Measurements from ENCODE around the gene SBK1. TPM values are rescaled to one million over a fixed set of nuclear protein-coding genes. Genes with fewer than 3 reads are reported as not detected.

The SBK1 gene
- total and polyA plus RNA-seq, 2 donors: 0.16 to 0.21 TPM

DNA sequence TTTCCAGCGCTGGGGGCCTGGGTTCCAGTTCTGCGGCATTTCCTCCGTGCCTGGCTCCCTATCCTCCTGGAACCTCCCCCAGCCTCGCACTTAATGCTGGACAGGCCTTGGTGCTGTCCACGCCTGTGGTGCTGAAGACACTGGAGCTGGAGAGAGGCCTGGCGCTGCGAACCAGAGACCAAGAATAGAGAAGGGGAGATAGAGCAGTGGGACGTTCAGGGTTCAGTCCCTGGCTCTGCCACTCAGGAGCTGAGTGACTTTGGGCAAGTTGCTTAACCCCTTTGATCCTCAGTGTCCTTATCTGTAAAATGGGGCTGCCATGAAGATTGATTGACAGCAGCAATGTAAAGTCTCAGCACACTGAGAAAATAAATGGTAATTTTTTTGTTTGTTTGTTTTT lies 11.9 kb downstream of the SBK1 start:
- WGBS: 40% methylated on average over 8 of the region's 8 CpGs
- Histone ChIP-seq H3K4me1 (ENCODE audit: insufficient read depth) (no peaks in the 10 kb centered on the region), H3K36me3 (ENCODE audit: insufficient read depth) (no peaks in the 10 kb centered on the region), H3K4me3 (ENCODE audit: low read depth, low read length) (no peak overlapping the region), H3K27ac (ENCODE audit: low read depth) (no peak overlapping the region)
- DNase-seq (ENCODE audit: extremely low spot score): no peak

- H3K36me3 ChIP-seq (ENCODE audit: insufficient read depth): no peaks in the 10 kb centered on the region
- no peak overlapping the region for H3K4me3 ChIP-seq (ENCODE audit: low read depth, low read length)
- H3K4me1 ChIP-seq (ENCODE audit: insufficient read depth): no peaks in the 10 kb centered on the region
- no peak overlapping the region for H3K27ac ChIP-seq (ENCODE audit: low read depth)
- no peak for DNase-seq (ENCODE audit: extremely low spot score)
- WGBS: 84% methylated on average over 5 of the region's 5 CpGs
Measured at GRCh38 chr16:28307936-28308335, 15.6 kb downstream of the SBK1 start.

DNA sequence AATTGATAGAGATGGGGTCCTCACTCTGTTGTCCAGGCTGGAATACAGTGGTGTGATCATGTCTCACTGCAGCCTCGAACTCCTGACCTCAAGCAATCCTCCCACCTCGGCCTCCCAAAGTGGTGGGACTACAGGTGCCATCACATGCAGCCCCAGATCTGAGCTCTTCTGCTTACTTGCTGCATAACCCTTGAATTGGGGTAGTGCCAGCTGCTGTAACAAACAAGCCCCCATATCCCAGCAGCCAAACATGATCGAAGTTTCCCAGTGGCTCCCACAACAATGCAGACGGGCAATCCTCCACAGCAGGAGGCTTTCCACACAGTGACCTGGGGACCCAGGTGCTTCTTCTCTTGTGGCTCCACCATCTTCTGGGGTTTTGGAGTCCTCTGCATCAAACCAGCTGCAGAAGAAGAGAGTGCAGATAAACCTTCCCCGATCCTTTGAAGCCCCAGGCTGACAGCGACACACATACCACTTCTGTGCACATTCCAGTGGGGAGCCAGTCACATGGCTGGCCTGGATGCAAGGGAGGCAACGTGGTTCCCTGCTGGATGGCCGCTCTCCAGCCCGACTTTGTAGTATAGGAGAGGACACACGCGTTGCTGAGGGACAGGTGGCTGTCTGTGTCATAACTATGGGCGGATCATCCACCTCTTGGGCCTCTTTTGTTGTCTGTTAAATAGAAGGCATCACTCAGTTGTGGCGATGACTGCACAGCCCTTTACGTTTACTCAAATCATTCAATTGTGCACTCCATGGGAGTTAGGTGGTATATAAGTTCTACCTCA lies 16.7 kb downstream of the SBK1 start:
- DNase-seq (ENCODE audit: extremely low spot score): no peak
- no peaks in the 10 kb centered on the region for H3K36me3 ChIP-seq (ENCODE audit: insufficient read depth)
- WGBS: 84% methylated on average over 14 of the region's 14 CpGs
- no peaks in the 10 kb centered on the region for H3K4me1 ChIP-seq (ENCODE audit: insufficient read depth)
- H3K4me3 ChIP-seq (ENCODE audit: low read depth, low read length): no peak overlapping the region
- H3K27ac ChIP-seq (ENCODE audit: low read depth): no peak overlapping the region

GRCh38 chr16:28309811-28310311 lies 17.5 kb downstream of the SBK1 start:
- H3K36me3 ChIP-seq (ENCODE audit: insufficient read depth): no peaks in the 10 kb centered on the region
- no peak overlapping the region for H3K27ac ChIP-seq (ENCODE audit: low read depth)
- no peak for DNase-seq (ENCODE audit: extremely low spot score)
- 74% methylated on average over 20 of the region's 20 CpGs for WGBS
- no peaks in the 10 kb centered on the region for H3K4me1 ChIP-seq (ENCODE audit: insufficient read depth)
- H3K4me3 ChIP-seq (ENCODE audit: low read depth, low read length): no peak overlapping the region

- Histone ChIP-seq H3K4me3 (ENCODE audit: low read depth, low read length) (no peak overlapping the region), H3K27ac (ENCODE audit: low read depth) (no peak overlapping the region), H3K36me3 (ENCODE audit: insufficient read depth) (no peaks in the 10 kb centered on the region), H3K4me1 (ENCODE audit: insufficient read depth) (no peaks in the 10 kb centered on the region)
- DNase-seq (ENCODE audit: extremely low spot score): no peak
- WGBS: 92% methylated on average over 11 of the region's 11 CpGs
Measured at GRCh38 chr16:28310796-28311195, 18.5 kb downstream of the SBK1 start.

- no peak overlapping the region for H3K27ac ChIP-seq (ENCODE audit: low read depth)
- WGBS: 91% methylated on average over 4 of the region's 4 CpGs
- H3K4me1 ChIP-seq (ENCODE audit: insufficient read depth): no peaks in the 10 kb centered on the region
- H3K4me3 ChIP-seq (ENCODE audit: low read depth, low read length): no peak overlapping the region
- H3K36me3 ChIP-seq (ENCODE audit: insufficient read depth): no peaks in the 10 kb centered on the region
- no peak for DNase-seq (ENCODE audit: extremely low spot score)
Measured at GRCh38 chr16:28311413-28311812, 19.1 kb downstream of the SBK1 start.

DNA sequence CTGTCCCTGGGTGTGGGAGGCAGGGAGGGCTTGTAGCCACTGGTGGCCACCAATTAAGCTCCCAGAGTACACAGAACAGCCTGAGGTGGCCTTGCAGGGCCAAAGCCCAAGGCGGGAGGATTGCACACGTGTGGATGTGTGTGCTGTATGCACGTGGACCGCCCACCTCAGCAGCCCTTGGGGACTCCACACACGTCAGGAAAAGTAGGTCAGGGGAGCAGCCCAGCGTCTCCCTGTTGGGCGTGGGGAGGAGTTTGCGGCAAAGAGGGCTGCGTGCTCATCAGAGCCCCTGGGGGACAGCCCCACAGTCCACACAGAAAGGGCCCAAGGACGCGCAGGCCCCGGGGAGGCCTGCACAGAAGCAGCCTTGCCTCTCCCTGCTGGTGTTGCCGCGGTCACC lies 19.6 kb downstream of the SBK1 start:
- no peaks in the 10 kb centered on the region for H3K4me1 ChIP-seq (ENCODE audit: insufficient read depth)
- 85% methylated on average over 14 of the region's 14 CpGs for WGBS
- no peak overlapping the region for H3K27ac ChIP-seq (ENCODE audit: low read depth)
- H3K4me3 ChIP-seq (ENCODE audit: low read depth, low read length): no peak overlapping the region
- no peak for DNase-seq (ENCODE audit: extremely low spot score)
- H3K36me3 ChIP-seq (ENCODE audit: insufficient read depth): no peaks in the 10 kb centered on the region

- no peak for DNase-seq (ENCODE audit: extremely low spot score)
- 83% methylated on average over 10 of the region's 10 CpGs for WGBS
Measured at GRCh38 chr16:28312327-28312726, 20.0 kb downstream of the SBK1 start.

GRCh38 chr16:28313587-28313986 lies 21.3 kb downstream of the SBK1 start:
- H3K4me3 ChIP-seq (ENCODE audit: low read depth, low read length): no peak overlapping the region
- H3K27ac ChIP-seq (ENCODE audit: low read depth): no peak overlapping the region
- H3K4me1 ChIP-seq (ENCODE audit: insufficient read depth): no peaks in the 10 kb centered on the region
- 56% methylated on average over 11 of the region's 11 CpGs for WGBS
- DNase-seq (ENCODE audit: extremely low spot score): no peak
- no peaks in the 10 kb centered on the region for H3K36me3 ChIP-seq (ENCODE audit: insufficient read depth)

More at GRCh38 chr16:28312327-28312726, 20.0 kb downstream of the SBK1 start:
- no peak overlapping the region for H3K27ac ChIP-seq (ENCODE audit: low read depth)
- H3K4me3 ChIP-seq (ENCODE audit: low read depth, low read length): no peak overlapping the region
- no peaks in the 10 kb centered on the region for H3K36me3 ChIP-seq (ENCODE audit: insufficient read depth)
- no peaks in the 10 kb centered on the region for H3K4me1 ChIP-seq (ENCODE audit: insufficient read depth)

GRCh38 chr16:28316054-28316453 lies 23.7 kb downstream of the SBK1 start:
- no peak overlapping the region for H3K4me3 ChIP-seq (ENCODE audit: low read depth, low read length)
- 84% methylated on average over 6 of the region's 6 CpGs for WGBS
- DNase-seq (ENCODE audit: extremely low spot score): no peak
- H3K27ac ChIP-seq (ENCODE audit: low read depth): no peak overlapping the region
- H3K4me1 ChIP-seq (ENCODE audit: insufficient read depth): no peaks in the 10 kb centered on the region
- no peaks in the 10 kb centered on the region for H3K36me3 ChIP-seq (ENCODE audit: insufficient read depth)

GRCh38 chr16:28317040-28317880 lies 24.9 kb downstream of the SBK1 start:
- Histone ChIP-seq H3K4me3 (ENCODE audit: low read depth, low read length) (no peak overlapping the region), H3K4me1 (ENCODE audit: insufficient read depth) (no peaks in the 10 kb centered on the region), H3K36me3 (ENCODE audit: insufficient read depth) (no peaks in the 10 kb centered on the region), H3K27ac (ENCODE audit: low read depth) (no peak overlapping the region)
- no peak for DNase-seq (ENCODE audit: extremely low spot score)
- WGBS: 52% methylated on average over 22 of the region's 22 CpGs

DNA sequence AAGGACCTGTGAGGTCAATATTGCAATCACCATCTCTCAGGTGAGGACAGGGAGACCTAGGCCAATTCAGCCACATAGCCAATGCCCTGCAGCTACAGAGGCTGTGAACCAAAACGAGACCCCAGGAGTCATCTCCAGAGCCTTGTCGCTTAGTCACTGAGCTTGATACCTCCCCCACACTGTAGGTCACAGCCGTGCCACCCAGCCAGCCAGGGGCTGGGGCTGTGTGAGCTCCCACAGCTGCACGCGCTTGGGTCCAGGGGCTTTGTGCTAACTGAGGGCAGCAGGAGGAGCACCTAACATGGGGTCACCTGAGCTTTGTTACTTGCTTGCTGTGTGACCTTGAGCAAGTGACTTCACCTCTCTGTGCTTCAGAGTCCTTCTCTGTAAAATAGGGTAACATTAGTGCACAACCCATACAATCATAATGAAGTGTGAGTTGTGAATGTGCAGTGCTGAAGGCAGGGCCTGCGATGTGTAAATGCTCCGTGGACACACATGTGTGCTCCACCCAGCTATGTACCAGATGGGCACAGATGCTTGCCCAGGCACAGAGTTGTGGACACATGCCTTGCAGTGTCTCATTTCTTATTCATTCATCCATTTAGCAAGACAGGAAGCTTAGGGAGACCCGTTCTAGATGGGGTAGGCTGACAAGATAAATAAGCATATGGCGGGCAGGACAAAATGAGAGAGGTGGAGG lies 25.9 kb downstream of the SBK1 start:
- no peaks in the 10 kb centered on the region for H3K36me3 ChIP-seq (ENCODE audit: insufficient read depth)
- no peak overlapping the region for H3K4me3 ChIP-seq (ENCODE audit: low read depth, low read length)
- DNase-seq (ENCODE audit: extremely low spot score): no peak
- 85% methylated on average over 9 of the region's 9 CpGs for WGBS
- no peak overlapping the region for H3K27ac ChIP-seq (ENCODE audit: low read depth)
- H3K4me1 ChIP-seq (ENCODE audit: insufficient read depth): no peaks in the 10 kb centered on the region

- DNase-seq (ENCODE audit: extremely low spot score): no peak
- H3K36me3 ChIP-seq (ENCODE audit: insufficient read depth): no peaks in the 10 kb centered on the region
- 91% methylated on average over 26 of the region's 26 CpGs for WGBS
- H3K4me1 ChIP-seq (ENCODE audit: insufficient read depth): no peaks in the 10 kb centered on the region
- no peak overlapping the region for H3K27ac ChIP-seq (ENCODE audit: low read depth)
- no peak overlapping the region for H3K4me3 ChIP-seq (ENCODE audit: low read depth, low read length)
Measured at GRCh38 chr16:28319476-28320022, 27.2 kb downstream of the SBK1 start.
